22Rv1 (cell line): ENCODE measurements around the gene FAF1.

Source experiments
- ZFX ChIP-seq: fragments of 450-650 bp; IDR thresholded peaks from 2 replicates; pipeline ENCODE4 v1.6.1; 2017; ENCODE audit warnings: antibody characterized with exemption, borderline replicate concordance
- TF ChIP-seq, protein P1 (sequence below): fragments of 450-650 bp; IDR thresholded peaks from 2 replicates; pipeline ENCODE4 v1.5.1; 2017; ENCODE audit warnings: mild to moderate bottlenecking

DNA sequence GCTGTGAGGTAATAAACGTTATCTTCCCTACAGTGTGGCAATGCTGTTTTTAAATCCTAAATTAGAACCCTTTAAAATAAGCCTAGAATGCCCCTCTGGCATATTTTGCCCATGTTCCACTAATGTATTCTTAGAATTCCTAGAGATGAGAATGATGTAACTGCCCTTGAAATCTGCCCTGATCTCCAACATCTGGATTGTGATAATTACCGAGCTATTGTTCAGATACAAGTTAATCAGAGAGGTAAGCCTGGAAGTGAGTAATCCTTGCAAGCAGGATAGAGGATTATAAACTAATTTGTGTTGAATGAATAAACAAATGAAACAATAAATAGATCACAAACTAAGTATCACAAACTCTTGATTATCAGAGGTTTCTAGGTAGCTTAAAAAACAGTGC, 429.0 kb downstream of the FAF1 start:
- TF ChIP-seq, protein P1, sequence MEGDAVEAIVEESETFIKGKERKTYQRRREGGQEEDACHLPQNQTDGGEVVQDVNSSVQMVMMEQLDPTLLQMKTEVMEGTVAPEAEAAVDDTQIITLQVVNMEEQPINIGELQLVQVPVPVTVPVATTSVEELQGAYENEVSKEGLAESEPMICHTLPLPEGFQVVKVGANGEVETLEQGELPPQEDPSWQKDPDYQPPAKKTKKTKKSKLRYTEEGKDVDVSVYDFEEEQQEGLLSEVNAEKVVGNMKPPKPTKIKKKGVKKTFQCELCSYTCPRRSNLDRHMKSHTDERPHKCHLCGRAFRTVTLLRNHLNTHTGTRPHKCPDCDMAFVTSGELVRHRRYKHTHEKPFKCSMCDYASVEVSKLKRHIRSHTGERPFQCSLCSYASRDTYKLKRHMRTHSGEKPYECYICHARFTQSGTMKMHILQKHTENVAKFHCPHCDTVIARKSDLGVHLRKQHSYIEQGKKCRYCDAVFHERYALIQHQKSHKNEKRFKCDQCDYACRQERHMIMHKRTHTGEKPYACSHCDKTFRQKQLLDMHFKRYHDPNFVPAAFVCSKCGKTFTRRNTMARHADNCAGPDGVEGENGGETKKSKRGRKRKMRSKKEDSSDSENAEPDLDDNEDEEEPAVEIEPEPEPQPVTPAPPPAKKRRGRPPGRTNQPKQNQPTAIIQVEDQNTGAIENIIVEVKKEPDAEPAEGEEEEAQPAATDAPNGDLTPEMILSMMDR = no peak
- no peak for TF ChIP-seq ZFX
